Measurements from ENCODE around the gene IFI16. TPM values are rescaled to one million over a fixed set of nuclear protein-coding genes. Genes with fewer than 3 reads are reported as not detected.

Gene IFI16
- total RNA-seq, 5 donors from 2014 or later (not counting 1 experiment from before 2014, with no cell fraction given): 78.7 to 123 (median 106) TPM

GRCh38 chr1:158992787-158993312 is 16.9 kb upstream of the IFI16 start:
- no peak overlapping the region for H3K4me3 Mint-ChIP-seq
- Histone ChIP-seq H3K4me3 (ENCODE audit: control insufficient read depth in 1 of 2, extremely low read depth in 1 of 2, low read length in 1 of 2) (no peak overlapping the region), H3K36me3 (ENCODE audit: control insufficient read depth in 2 of 2, extremely low read depth in 1 of 2, insufficient read depth in 1 of 2, low read length in 1 of 2) (peaks cover 0 to 19% of the 10 kb centered on the region in 2 donors), H3K27me3 (replicated peaks in 1 of 2; ENCODE audit: control insufficient read depth in 2 of 2, extremely low read depth in 1 of 2, insufficient read depth in 2 of 2, low read length in 1 of 2) (no peaks in the 10 kb centered on the region), H3K9me3 (no peaks in the 10 kb centered on the region), H3K4me1 (ENCODE audit: control insufficient read depth in 1 of 2, extremely low read depth in 1 of 2, insufficient read depth in 2 of 2, low read length in 2 of 2) (peaks cover 0 to 11% of the 10 kb centered on the region in 2 experiments), H3K27ac (ENCODE audit: low read length) (no peak overlapping the region)
- no peak overlapping the region for H3K27ac Mint-ChIP-seq
- ChIA-PET POLR2A (no interaction called here), CTCF (interaction anchor here in 1 of 2 donors (0.5 kb wide), 1 partner anchor 95 kb away, joined by 4 read pairs; no protein-coding TSS in a partner anchor)
- WGBS (ENCODE audit: insufficient coverage): no CpG with 5 or more reads among the region's 4 CpGs
- no peaks in the 10 kb centered on the region for H3K27me3 Mint-ChIP-seq
- DNase-seq (no peak), ATAC-seq (replicated peaks in 1 of 4) (no peak)
- peaks cover 64% of the 10 kb centered on the region for H3K36me3 Mint-ChIP-seq
- H3K4me1 Mint-ChIP-seq: peaks cover 16 to 38% (median 36%) of the 10 kb centered on the region in 3 donors
- H3K9me3 Mint-ChIP-seq: peaks cover 0 to 23% (median 0%) of the 10 kb centered on the region in 3 donors

DNA sequence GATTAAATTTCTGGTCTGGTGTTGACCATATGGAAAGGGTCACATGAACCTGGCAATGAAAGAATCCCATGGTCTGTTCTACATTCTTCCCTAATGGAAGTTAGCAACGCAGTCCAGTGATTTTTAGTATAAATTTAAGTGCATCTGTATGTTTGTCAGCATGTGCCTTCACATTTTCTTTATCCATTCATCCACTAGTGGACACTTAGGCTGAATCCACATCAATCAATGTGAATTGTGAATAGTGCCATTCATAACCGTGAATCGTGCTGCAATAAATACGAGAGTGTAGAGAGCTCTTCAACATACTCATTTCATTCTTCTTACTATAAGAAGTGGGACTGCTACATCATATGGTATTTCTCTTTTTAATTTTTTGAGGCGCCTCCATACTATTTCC is 12.7 kb upstream of the IFI16 start:
- peak overlapping the region; percentile 75 to 77 for H3K27ac Mint-ChIP-seq
- POLR2A ChIA-PET: no interaction called here
- Histone ChIP-seq H3K27me3 (replicated peaks in 1 of 2; ENCODE audit: control insufficient read depth in 2 of 2, extremely low read depth in 1 of 2, insufficient read depth in 2 of 2, low read length in 1 of 2) (no peaks in the 10 kb centered on the region), H3K4me1 (ENCODE audit: control insufficient read depth in 1 of 2, extremely low read depth in 1 of 2, insufficient read depth in 2 of 2, low read length in 2 of 2) (peaks cover 0 to 17% of the 10 kb centered on the region in 2 experiments), H3K9me3 (no peaks in the 10 kb centered on the region), H3K4me3 (ENCODE audit: control insufficient read depth in 1 of 2, extremely low read depth in 1 of 2, low read length in 1 of 2) (no peak overlapping the region), H3K36me3 (ENCODE audit: control insufficient read depth in 2 of 2, extremely low read depth in 1 of 2, insufficient read depth in 1 of 2, low read length in 1 of 2) (peaks cover 0 to 20% of the 10 kb centered on the region in 2 donors), H3K27ac (ENCODE audit: low read length) (peak overlapping the region; percentile 13)
- DNase-seq: no peak
- H3K27me3 Mint-ChIP-seq: no peaks in the 10 kb centered on the region
- ATAC-seq (replicated peaks in 1 of 4): no peak
- H3K4me3 Mint-ChIP-seq: no peak overlapping the region
- WGBS (ENCODE audit: insufficient coverage): no CpG with 5 or more reads among the region's 5 CpGs
- peaks cover 0 to 18% (median 0%) of the 10 kb centered on the region in 3 donors for H3K9me3 Mint-ChIP-seq
- CTCF ChIA-PET: interaction anchor here (0.6 to 2.4 kb wide), 6 partner anchors 11 to 1003 kb away, joined by 3 to 22 read pairs (median 4); partner anchors contain the start of gene IFI16 (in 1 of the 2)
- H3K36me3 Mint-ChIP-seq: peaks cover 25% of the 10 kb centered on the region
- peaks cover 25 to 43% (median 36%) of the 10 kb centered on the region in 3 donors for H3K4me1 Mint-ChIP-seq

GRCh38 chr1:158998037-158998780 is 11.5 kb upstream of the IFI16 start:
- H3K4me1 ChIP-seq (ENCODE audit: control insufficient read depth in 1 of 2, extremely low read depth in 1 of 2, insufficient read depth in 2 of 2, low read length in 2 of 2): peaks cover 0 to 17% of the 10 kb centered on the region in 2 experiments
- Mint-ChIP-seq H3K36me3 (peaks cover 13% of the 10 kb centered on the region), H3K4me1 (peaks cover 25 to 43% (median 36%) of the 10 kb centered on the region in 3 donors), H3K27me3 (no peaks in the 10 kb centered on the region), H3K27ac (peak overlapping the region; percentile 75 to 77), H3K4me3 (peak overlapping the region; percentile 29 to 40 (median 29)), H3K9me3 (peaks cover 0 to 11% (median 0%) of the 10 kb centered on the region in 3 donors)
- WGBS (ENCODE audit: insufficient coverage): 41% methylated on average over 2 of the region's 6 CpGs
- CTCF ChIA-PET: interaction anchor here (0.5 to 2.4 kb wide), 15 partner anchors 10 to 794 kb away, joined by 3 to 22 read pairs (median 4); partner anchors contain the start of gene IFI16 (in 1 of the 2)
- H3K9me3 ChIP-seq: no peaks in the 10 kb centered on the region
- ATAC-seq (replicated peaks in 1 of 4): peak; percentile 53 to 60 (median 56)
- DNase-seq: no peak
- POLR2A ChIA-PET: interaction anchor here in 1 of 2 donors (1.1 kb wide), 1 partner anchor 10 kb away, joined by 7 read pairs; no protein-coding TSS in a partner anchor
- no peak overlapping the region for H3K4me3 ChIP-seq (ENCODE audit: control insufficient read depth in 1 of 2, extremely low read depth in 1 of 2, low read length in 1 of 2)
- no peaks in the 10 kb centered on the region for H3K27me3 ChIP-seq (replicated peaks in 1 of 2; ENCODE audit: control insufficient read depth in 2 of 2, extremely low read depth in 1 of 2, insufficient read depth in 2 of 2, low read length in 1 of 2)
- H3K27ac ChIP-seq (ENCODE audit: low read length): peak overlapping the region; percentile 50
- H3K36me3 ChIP-seq (ENCODE audit: control insufficient read depth in 2 of 2, extremely low read depth in 1 of 2, insufficient read depth in 1 of 2, low read length in 1 of 2): peaks cover 0 to 10% of the 10 kb centered on the region in 2 donors

GRCh38 chr1:158998781-158999161 is 10.9 kb upstream of the IFI16 start:
- POLR2A ChIA-PET: interaction anchor here in 1 of 2 donors (1.1 kb wide), 1 partner anchor 9 kb away, joined by 7 read pairs; no protein-coding TSS in a partner anchor
- H3K4me1 Mint-ChIP-seq: peaks cover 25 to 43% (median 36%) of the 10 kb centered on the region in 3 donors
- peaks cover 0 to 7% (median 0%) of the 10 kb centered on the region in 3 donors for H3K9me3 Mint-ChIP-seq
- Histone ChIP-seq H3K36me3 (ENCODE audit: control insufficient read depth in 2 of 2, extremely low read depth in 1 of 2, insufficient read depth in 1 of 2, low read length in 1 of 2) (peaks cover 0 to 9% of the 10 kb centered on the region in 2 donors), H3K27ac (ENCODE audit: low read length) (no peak overlapping the region), H3K27me3 (replicated peaks in 1 of 2; ENCODE audit: control insufficient read depth in 2 of 2, extremely low read depth in 1 of 2, insufficient read depth in 2 of 2, low read length in 1 of 2) (no peaks in the 10 kb centered on the region), H3K4me3 (ENCODE audit: control insufficient read depth in 1 of 2, extremely low read depth in 1 of 2, low read length in 1 of 2) (no peak overlapping the region), H3K4me1 (ENCODE audit: control insufficient read depth in 1 of 2, extremely low read depth in 1 of 2, insufficient read depth in 2 of 2, low read length in 2 of 2) (peaks cover 0 to 17% of the 10 kb centered on the region in 2 experiments), H3K9me3 (no peaks in the 10 kb centered on the region)
- DNase-seq (peak in 25 of 35 experiments; percentile 8 to 82 (median 28)), ATAC-seq (replicated peaks in 1 of 4) (peak; percentile 62 to 71 (median 69))
- peak overlapping the region; percentile 75 to 77 for H3K27ac Mint-ChIP-seq
- no CpG with 5 or more reads among the region's 13 CpGs for WGBS (ENCODE audit: insufficient coverage)
- H3K36me3 Mint-ChIP-seq: peaks cover 7% of the 10 kb centered on the region
- CTCF ChIA-PET: interaction anchor here in 1 of 2 donors (0.5 to 2.4 kb wide), 13 partner anchors 10 to 795 kb away, joined by 3 to 22 read pairs (median 4); partner anchors contain the start of gene IFI16
- peak overlapping the region; percentile 29 to 40 (median 29) for H3K4me3 Mint-ChIP-seq
- no peaks in the 10 kb centered on the region for H3K27me3 Mint-ChIP-seq

DNA sequence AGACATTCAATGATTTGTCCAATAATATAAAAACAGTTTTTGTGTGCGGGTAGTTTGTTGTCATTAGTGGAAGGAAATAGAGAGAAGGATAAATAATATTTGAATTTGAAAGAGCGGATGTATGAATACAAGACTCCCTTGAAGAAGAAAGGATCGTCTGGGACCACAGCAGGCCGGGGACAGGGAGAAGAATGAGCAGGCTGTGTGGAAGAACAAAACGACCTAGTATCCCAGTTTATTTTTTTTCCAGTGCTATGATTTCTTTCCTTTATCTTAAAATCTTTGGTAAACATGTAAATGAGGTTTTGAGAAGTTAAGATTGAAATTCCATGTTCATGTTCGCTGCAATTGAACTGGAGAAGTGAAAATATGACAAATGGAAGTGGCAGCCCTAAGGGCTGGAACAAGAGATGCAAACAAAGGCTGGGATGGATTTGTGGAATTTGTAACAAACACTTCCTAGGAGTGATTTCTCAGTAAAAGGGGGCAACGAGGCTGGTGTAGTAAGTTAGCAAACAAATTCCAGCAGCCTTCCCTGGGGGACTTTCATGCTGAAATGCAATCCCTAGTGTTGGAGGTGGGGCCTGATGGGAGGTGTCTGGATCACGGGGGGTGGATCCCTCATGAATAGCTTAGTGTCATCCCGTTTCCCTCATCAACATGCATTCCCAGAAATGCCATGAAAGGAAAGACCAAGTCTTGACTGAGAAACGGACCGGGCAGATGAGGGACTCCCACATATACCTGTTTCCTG is 10.2 kb upstream of the IFI16 start:
- H3K36me3 Mint-ChIP-seq: peaks cover 4% of the 10 kb centered on the region
- POLR2A ChIA-PET: no interaction called here
- H3K27ac ChIP-seq (ENCODE audit: low read length): no peak overlapping the region
- CTCF ChIA-PET: interaction anchor here in 1 of 2 donors (0.6 kb wide), 1 partner anchor 1440 kb away, joined by 3 read pairs; no protein-coding TSS in a partner anchor
- no peak overlapping the region for H3K4me3 ChIP-seq (ENCODE audit: control insufficient read depth in 1 of 2, extremely low read depth in 1 of 2, low read length in 1 of 2)
- 96% methylated on average over 5 of the region's 11 CpGs for WGBS (ENCODE audit: insufficient coverage)
- H3K9me3 Mint-ChIP-seq: peaks cover 0 to 6% (median 0%) of the 10 kb centered on the region in 3 donors
- peaks cover 25 to 42% (median 36%) of the 10 kb centered on the region in 3 donors for H3K4me1 Mint-ChIP-seq
- ATAC-seq (replicated peaks in 1 of 4) (no peak), DNase-seq (no peak)
- no peak overlapping the region for H3K27ac Mint-ChIP-seq
- H3K4me1 ChIP-seq (ENCODE audit: control insufficient read depth in 1 of 2, extremely low read depth in 1 of 2, insufficient read depth in 2 of 2, low read length in 2 of 2): peaks cover 0 to 17% of the 10 kb centered on the region in 2 experiments
- no peaks in the 10 kb centered on the region for H3K27me3 Mint-ChIP-seq
- peaks cover 0 to 9% of the 10 kb centered on the region in 2 donors for H3K36me3 ChIP-seq (ENCODE audit: control insufficient read depth in 2 of 2, extremely low read depth in 1 of 2, insufficient read depth in 1 of 2, low read length in 1 of 2)
- H3K4me3 Mint-ChIP-seq: no peak overlapping the region
- no peaks in the 10 kb centered on the region for H3K27me3 ChIP-seq (replicated peaks in 1 of 2; ENCODE audit: control insufficient read depth in 2 of 2, extremely low read depth in 1 of 2, insufficient read depth in 2 of 2, low read length in 1 of 2)
- H3K9me3 ChIP-seq: no peaks in the 10 kb centered on the region

DNA sequence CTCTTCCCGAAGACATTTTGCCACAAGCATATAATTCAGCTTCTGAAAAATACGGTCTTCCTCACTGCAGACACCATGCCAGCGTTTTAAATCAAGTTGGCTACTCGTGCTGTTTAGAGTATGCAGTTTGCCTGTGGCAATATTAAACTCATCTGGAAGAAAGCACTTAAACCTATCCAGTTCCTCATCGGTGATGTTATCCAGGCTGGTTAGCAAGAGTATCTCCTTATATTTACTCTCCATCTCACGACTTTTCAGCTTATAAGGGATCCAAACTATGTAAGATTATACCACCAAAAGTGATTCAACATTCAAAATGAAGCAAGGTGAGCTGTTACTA is 9.7 kb upstream of the IFI16 start:
- H3K4me1 ChIP-seq (ENCODE audit: control insufficient read depth in 1 of 2, extremely low read depth in 1 of 2, insufficient read depth in 2 of 2, low read length in 2 of 2): peaks cover 0 to 17% of the 10 kb centered on the region in 2 experiments
- H3K9me3 ChIP-seq: no peaks in the 10 kb centered on the region
- ATAC-seq (replicated peaks in 1 of 4): no peak
- ChIA-PET POLR2A (no interaction called here), CTCF (no interaction called here)
- Mint-ChIP-seq H3K27me3 (no peaks in the 10 kb centered on the region), H3K4me1 (peaks cover 25 to 37% (median 34%) of the 10 kb centered on the region in 3 donors), H3K27ac (no peak overlapping the region), H3K36me3 (no peaks in the 10 kb centered on the region), H3K9me3 (peaks cover 0 to under 1% (median 0%) of the 10 kb centered on the region in 3 donors), H3K4me3 (no peak overlapping the region)
- peaks cover 0 to 9% of the 10 kb centered on the region in 2 donors for H3K36me3 ChIP-seq (ENCODE audit: control insufficient read depth in 2 of 2, extremely low read depth in 1 of 2, insufficient read depth in 1 of 2, low read length in 1 of 2)
- WGBS (ENCODE audit: insufficient coverage): 100% methylated on average over 1 of the region's 6 CpGs
- DNase-seq: no peak
- H3K4me3 ChIP-seq (ENCODE audit: control insufficient read depth in 1 of 2, extremely low read depth in 1 of 2, low read length in 1 of 2): no peak overlapping the region
- H3K27ac ChIP-seq (ENCODE audit: low read length): no peak overlapping the region
- H3K27me3 ChIP-seq (replicated peaks in 1 of 2; ENCODE audit: control insufficient read depth in 2 of 2, extremely low read depth in 1 of 2, insufficient read depth in 2 of 2, low read length in 1 of 2): no peaks in the 10 kb centered on the region
